NCI-H1105 (cell line): Measurements from ENCODE around the gene SLC49A3.
A peak's percentile ranks its signal among the peaks of the same experiment; 100 is the strongest.
"Not testable (repeated sequence)": the region's sequence is repeated elsewhere in the genome, so short reads cannot be mapped to it uniquely, and the experiment has no call there.

Experiments
- DNase-seq: peaks from one replicate; lab custom pipeline; 2025; lab: John Stamatoyannopoulos, UW

SLC49A3 gene

DNA sequence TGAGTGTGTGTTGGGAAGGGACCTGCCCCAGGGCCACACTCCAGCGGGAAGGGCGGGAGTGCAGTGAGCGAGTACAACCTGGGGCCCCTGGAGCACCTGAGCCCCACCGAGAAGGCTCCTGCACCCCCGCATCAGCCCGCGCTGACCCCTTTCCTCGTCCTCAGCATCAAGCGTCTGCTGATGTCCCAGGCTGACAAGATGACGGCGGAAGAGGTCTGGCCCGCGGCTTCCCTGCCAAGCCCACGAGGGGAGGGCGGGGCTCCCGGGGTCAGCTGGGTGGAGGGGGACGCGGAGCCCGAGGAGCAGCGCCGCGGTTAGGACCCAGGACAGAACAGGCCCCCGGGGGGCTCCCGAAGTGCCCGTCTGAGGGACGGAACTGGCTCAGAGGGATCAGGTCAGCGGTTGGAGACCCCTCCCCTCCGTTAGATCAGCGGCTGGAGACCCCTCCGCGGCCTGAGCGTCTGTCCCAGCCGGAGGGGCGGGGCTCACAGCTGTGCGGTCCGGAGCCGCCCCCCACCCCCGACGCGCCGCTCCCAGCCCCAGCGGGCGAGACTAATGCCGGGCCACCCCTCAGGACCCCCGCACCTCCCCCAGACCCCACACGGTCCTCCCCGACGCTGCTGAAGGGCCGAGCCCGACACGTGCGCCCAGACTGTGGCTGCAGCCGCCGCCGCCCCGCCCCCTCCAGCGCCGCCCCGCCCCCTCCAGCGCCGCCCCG is 7.9 kb downstream of the SLC49A3 start:
- no peak for DNase-seq

DNA sequence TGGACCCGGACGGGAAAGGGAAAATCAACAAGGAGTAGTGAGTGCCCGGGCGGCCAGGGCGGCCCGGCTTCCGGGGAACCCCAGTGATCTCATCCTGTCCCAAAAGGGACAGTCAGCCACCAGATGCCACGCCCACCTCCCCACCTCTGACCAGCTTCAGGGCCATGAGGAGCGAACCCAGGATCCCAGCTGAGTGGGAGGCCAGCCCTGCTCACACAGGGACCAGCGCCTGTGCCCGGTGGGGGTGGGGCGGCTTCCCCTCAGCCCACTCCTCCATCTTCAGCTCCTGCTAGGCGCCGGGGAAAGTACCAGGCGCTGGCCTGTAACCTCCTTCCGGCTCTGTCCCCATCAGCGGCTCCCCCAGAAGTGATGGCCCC is 8.4 kb downstream of the SLC49A3 start:
- no peak for DNase-seq

DNA sequence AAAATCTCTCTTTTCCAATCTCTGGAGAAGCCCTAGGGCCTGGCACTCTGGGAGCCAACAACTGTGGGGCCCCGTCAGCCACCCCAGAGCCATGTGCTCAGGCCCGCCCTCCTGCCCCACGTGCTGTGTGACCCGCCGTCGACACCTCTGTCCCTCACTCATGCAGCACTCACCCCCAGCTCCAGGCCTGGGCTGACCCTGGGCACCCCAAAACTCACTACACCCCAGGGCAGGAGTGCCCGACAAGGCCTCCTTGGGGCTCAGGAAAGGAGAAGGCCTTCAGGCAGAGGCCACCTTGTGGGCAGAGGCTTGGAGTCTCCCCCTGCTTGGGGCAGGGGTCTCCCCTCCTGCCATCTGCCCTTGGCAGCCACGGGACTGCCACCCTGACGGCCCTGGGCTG is 8.9 kb downstream of the SLC49A3 start:
- DNase-seq, result no peak

DNA sequence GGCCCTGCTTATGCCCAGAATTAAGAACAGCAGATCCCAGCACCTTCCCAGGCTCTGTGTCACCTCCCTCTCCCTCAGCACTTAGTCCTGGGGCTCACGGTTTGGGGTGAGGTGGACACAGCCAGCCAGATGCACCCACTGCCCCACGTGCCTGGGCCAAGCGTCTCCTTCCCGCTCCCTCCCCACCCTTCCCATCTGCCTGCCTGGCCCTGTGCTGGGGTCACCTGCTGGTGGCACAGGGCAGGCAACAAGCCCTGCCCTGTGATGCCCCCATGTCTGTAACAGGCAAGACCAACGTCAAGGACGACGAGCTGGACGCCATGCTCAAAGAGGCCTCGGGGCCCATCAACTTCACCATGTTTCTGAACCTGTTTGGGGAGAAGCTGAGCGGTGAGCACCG is 9.3 kb downstream of the SLC49A3 start:
- no peak for DNase-seq

DNA sequence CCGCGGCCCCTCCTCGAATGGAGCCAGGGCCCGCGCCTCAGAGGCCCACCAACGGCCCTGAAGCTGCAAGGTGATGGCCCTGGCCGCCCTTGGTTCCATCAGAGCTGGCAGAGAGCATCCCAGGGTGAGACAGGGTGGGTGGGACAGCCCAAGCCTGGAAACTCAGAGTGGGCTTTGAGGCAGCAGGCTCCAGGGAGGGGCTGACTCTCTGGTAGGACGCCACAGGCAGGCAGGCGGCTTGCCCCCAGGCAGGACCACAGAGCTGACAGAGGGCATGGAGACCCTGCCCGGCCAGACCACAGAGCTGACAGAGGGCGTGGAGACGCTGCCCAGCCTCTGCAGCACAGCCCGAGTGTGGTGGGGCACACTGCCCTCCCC is 9.9 kb downstream of the SLC49A3 start:
- no peak for DNase-seq

DNA sequence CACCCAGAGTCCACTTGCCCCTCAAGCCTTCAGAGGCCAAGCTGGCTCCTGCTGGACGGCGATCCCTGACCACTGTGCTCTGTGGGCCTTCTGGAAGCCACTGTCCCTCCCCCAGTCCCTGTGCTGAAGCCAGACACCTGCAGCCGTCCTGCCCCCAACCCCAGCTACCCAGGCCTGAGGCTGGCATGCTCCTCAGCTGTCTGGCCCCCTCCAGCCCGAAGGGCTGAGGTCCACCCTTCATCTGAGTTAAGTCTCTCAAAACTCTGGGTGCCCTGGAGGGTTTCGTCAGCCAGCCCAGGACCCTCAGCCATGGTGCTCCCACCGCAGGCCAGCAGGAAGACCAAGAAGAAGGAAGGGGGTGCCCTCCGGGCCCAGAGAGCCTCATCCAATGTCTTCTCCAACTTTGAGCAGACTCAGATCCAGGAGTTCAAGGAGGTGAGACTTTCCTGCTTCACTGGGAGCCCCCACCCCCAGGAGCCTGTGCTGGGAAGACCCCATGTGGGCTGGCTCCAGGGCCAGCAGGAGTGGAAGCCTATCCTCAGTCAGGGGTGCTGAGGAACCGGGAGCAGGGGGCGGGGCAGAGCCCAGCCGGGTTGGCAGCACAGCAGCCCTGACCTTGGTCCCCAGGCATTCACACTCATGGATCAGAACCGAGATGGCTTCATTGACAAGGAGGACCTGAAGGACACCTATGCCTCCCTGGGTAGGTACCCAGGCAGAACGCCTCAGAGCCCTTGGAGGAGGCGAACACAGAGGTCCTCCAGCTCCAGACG is 10.4 kb downstream of the SLC49A3 start:
- DNase-seq, result no peak

DNA sequence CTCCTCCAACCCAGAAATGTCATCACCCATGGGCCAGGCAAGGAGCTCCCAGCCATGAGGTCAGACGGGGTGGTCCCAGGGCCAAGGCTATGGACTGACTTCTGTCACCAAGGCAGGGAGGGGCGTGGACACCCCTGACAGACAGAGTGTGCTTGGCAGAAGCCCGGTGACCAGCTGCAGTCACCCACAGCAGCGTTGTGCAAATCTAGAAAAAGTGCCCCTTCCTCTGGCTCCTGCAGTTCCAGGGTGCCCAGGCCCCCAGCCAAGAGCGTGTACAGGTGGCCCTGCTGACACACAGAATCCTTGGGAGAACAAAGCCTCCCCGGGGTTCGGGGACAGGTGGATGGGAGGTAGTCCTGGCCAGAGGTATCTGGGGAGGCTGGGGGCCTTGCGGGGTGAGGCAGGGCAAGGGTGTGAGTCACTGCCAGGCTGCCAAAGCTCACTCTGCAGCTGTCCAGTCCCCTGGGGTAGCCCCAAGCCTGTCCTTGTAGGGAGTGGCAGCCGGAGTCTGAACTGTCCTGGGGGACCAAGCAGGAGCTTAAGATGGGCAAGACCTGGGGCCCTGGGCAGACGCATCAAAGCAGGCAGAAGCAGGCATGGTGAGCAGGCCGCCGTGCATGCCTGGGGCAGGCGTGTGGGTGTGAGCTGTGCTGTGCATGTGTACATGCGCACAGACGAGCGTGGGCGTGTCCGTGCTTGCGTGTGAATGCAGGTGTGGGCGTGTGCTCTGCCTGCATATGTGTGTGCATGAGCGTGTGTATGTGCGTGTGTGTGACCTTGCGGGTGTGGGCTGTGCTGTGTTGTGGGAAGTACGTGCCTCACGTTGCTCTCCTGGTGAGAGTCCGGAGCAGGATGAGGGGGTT is 11.3 kb downstream of the SLC49A3 start:
- DNase-seq, result no peak

DNA sequence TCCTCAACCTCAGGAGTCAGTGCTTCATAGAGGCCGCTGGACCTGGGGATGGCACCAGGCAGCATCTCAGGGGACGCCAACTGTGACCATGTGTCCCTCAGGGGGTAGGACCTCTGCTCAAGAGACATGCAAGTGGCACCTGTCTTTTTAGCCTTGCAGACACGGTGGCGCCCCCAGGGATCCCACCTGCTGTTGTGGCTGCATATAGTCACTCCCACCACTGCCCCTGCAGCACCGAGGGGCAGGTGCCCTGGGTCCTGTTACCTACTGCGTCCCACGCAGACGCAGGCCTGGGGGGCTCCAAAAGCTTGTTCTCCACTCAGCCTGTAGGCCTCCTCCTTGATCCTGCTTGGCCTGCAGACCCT is 12.1 kb downstream of the SLC49A3 start:
- DNase-seq, result no peak

DNA sequence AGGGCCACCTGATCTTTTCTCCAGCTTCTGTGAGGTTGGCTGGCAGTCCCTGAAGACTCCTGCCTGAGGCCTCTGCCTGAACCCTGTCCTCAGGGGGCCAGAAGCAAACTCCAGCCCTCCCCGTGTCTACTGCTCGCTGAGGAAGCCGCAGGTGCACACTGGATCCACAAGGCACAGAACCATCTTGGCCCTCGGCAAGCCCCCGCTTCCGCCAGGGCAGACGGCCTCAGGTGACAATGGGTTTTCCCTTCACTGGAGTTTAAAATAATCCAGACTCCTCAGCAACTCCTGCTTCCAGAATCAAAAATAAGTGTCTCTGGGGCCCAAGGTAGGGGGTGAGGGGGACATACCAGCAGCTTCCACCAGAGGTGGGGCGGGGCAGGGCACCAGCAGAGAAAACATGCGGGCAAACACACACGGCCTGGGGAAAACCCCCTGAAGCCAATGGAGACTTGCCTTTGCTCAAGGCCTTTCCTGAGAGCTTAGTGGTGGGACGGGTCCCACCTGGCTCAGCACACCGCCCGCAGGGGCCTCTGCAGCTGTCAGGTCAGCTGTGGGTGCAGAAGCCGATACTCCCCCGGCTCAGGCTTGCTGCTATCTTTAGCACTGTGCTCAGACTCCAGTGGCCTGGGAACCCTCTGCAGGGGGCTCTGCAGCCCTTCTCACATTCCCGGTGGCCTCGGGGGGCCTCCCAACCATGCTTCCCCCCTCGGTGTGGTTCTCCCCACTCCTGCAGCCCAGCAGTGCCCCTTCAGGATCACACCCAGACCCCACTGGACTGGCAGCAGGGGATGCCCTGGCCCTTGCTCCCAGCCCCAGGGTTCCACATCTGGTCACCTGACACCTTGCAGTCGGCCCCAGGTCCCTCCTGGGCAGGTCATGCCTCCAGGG is 12.7 kb downstream of the SLC49A3 start:
- DNase-seq, result no peak

DNA sequence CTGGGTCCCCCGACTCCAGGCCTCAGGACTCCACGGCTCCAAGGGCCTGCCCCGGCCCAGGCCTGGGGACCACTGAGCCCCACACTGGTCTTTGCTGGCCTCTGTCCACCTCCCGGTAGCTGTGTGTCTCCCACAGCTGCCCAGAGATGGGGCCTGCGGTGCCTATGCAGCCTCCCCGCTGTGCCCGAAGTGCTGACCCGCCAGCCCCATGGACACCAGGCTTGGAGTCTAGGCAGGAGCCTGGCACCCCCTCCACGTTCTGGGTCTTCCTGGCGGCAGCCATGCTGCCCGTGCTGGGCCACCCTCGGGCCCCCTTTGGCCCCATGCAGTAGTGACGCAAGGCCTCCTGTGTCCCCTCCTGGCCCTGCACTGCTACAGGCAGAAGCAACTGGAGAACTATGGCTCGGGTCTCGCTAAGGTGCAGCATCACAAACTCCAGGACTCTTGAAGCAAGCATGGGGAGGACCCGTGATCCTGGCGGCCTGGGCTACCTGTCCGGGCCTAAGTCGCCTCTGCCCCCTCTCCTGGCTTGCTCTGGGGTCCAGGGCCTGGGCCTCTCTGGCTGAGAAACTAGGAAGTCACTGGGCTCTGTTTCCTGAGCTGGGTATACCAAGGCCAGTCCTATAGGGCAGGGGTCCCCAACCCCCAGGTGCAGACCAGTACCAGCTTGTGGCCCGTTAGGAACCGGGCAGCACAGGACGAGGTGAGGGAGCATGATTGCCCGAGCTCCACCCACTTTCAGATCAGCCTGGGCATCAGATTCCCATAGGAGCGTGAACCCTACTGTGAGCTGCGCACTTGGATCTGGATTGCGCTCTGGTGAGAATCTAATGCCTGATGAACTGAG is 13.7 kb downstream of the SLC49A3 start:
- DNase-seq, result no peak

DNA sequence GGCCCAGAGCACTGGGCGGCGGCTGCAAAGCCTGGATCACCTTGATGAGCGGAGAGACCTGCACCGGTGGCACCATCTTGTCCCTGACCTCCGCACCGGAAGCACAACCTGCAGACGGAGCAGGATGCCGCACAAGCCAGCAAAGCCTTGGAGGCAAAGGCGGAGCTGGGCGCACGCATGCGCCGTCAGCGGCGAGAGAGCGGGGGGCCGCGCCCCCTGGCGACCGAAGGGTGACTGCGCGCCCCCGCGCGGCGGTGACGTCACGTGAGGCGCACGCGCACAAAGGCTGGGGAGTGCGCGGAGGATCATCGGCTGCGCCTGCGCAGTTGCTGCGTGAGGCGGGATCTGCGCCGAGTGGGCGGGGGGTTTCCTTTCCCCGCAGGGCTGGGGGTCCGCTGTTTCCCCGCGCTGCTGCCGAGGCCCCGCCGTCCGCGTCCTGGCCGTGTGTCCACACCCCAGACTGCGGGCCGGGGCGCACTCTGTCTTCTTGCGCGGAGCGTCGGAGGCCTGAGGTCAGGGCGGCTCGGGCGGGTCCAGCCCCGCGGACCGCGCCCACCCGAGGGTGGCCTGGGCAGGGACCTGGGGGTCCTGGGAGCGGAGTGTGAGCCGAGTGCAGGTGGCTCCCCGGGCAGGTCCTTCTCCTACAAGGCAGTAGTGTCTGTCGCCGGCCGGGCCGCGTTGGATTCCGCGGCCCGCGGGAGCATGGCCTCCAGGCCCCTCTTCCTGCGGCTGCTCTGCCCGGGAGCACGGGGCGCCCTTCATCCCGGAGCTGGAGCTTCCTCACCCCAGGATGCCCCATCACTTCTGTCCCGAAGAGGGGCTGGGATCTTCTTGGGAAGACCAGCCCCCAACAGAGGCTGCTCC is 14.5 kb downstream of the SLC49A3 start, which contains the start of the genes ATP5ME and MYL5:
ATP5ME (minus strand) TSS at position 105 of the 864 bp plus-strand sequence; CDS start at position 76, 29 bp downstream.
MYL5 (plus strand) TSS at position 371 of the 864 bp plus-strand sequence. CDS start 3,485 bp downstream, outside the sequence.
- DNase-seq, result peak; percentile 81

DNA sequence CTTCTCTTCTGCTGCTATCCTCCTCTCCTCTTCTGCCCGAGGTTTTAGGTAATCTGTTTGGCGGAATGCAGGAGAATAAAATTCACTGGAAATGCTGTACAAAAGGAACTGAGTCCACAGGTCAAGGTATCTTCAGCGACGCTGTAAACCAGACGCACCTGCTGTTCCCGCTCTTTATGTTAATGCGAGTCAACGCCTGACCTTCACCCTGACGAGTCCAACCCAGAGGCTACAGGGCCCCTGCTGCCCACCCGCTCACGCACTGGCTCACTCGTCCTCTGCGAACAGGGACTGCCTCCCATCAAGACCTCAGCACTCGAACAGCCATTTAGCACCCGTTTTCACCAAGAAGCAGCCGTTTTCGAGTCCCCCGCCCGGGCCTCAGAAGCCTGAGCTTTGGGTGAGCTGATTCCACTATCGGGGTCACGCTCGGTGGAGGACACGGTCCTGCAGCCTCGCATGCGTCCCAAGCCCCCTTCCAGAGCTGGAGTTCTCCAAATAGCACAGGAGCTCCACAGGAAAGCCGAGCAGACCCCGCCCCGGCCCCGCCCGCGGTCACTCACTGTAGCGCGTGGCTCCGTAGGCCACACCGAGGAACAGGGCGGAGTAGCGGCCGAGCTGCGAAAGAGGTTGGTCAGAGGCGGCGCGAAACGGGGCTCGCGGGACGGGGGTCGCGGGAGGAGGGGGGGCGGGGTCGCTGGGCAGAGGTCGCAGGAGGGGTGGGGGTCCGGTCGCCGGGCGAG is 15.4 kb downstream of the SLC49A3 start:
- no peak for DNase-seq

DNA sequence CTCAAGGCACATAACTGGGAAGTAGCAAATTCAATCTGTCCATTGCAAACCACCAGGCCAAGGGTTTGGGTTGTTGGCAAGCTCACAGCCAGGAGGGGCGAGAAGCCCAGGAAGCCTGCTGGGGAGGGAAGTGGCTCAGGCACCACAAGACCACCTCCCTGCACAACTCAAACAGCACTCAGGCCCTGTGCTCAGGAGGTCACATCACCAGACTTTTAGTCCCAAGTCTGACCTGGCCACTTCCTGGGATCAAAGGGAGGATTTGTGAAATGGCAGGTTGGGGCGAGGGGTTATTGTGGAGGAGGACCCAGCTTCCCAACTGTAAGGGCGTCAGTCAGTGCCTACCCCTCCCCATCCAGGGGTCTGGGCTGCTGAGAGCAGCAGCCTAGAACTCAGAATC is 17.2 kb downstream of the SLC49A3 start:
- DNase-seq, result no peak

DNA sequence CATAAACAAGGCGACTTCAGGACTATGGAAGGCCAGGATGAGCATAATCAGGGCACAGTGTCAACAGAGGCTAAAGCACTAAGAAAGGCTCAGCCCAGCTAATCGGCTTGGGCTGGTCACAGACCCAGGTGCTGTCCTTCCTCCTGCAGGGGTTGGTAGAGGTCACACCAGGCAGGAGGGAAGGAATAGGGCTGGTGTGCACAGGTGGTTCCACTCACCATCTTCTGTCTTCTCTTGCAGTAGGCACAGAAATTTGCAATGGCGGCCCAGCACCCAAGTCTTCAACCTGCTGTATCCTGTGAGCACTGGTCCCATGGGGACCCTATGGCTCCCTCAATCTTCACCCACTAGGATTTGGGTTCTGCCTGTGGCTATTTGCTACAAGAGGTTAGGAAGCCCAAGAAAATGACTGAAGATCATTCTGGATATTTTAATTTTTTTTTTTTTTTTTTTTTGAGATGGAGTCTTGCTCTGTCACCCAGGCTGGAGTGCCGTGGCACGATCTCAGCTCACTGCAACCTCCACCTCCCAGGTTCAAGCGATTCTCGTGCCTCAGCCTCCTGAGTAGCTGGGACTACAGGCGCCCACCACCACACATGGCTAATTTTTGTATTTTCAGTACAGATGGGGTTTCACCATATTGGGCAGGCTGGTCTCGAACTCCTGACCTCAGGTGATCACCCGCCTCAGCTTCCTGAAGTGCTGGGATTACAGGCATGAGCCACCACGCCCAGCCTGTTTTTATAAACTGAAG is 19.0 kb downstream of the SLC49A3 start:
- DNase-seq, result not testable (repeated sequence)

DNA sequence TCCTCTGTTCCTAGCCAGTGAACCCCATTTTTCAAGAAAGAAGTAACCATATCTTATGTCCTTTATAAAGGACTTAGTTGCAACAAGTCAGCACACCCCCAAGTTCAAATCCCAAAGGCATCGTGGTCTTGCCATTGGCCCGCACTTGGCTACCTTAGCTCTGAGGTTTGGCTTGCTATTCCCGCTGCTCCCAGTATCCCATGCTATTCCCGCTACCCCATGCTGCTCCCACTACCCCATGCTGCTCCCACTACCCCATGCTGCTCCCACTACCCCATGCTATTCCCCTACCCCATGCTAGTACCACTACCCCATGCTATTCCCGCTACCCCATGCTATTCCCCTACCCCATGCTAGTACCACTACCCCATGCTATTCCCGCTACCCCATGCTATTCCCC is 20.7 kb downstream of the SLC49A3 start:
- not testable (repeated sequence) for DNase-seq

DNA sequence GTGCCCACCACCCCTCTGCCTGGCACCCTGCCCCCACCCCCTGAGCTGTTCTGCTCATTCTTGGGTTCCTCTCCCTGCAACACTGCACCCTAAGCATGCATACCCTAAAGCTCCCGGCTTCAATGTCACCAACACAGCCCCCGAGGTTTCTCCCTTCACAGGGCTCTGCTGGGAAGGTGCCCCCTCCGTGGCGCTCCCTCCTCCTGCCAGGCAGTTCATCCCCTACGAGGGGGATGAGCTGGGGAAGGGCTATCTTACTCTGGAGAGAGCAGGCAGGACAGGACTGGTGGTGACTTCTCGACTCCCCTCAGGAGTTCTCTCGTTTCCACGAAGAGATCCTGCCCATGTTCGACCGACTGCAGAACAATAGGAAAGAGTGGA is 21.4 kb downstream of the SLC49A3 start:
- no peak for DNase-seq

DNA sequence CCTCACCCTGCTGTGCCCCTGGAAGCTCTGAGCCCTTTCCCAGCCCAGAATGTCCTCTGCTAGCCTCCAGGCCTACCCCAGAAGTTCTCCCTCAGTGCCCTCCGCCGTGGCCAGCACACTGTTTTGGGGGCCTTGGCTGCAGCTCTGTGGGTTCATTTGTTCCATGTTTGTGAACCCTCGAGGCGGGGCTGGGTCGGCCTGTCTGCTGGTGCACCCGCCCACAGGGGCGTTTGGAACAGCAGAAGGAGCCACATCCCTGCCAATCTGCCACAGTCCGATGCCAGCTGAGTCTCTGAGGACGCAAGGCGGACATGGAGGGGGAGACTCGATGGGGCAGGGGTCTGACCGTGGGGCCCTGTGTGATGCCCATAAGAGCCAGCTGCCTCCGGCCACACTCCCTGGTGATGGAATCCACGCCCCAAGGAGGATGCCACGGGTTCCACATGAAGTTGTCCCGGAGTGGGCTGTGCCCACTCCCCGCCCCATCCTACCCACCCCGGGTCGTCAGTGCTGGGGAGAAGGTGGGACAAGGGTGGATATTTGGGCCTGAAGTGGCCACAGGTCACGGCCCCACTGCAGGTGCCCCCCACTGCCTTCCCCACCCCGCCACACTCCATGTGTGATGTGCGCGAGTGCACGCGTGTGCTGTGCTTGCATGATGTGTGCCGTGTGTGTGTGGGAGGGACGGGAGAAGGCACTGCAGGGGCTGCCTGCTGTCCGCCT is 22.0 kb downstream of the SLC49A3 start:
- DNase-seq, result no peak

DNA sequence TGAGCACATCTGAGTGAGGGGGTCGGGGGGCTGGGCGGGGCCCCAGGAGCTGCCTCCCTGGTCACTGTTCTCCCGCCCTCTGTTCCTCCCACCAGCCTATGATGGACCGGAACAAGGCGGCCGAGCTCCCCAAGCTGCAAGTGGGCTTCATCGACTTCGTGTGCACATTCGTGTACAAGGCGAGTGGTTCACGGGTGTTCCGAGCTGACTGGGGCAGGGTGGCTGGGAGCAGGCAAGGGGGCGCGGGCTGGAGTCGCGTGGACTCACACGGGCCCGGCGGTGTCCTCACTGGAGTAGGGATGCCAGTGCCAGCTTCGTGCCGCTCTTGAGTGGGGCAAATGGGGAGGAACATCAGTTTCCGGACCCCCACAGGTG is 22.5 kb downstream of the SLC49A3 start:
- no peak for DNase-seq
